NCI-H524 (cell line): ENCODE measurements around the gene SYT15B.
"Not testable (repeated sequence)": the region's sequence is repeated elsewhere in the genome, so short reads cannot be mapped to it uniquely, and the experiment has no call there.

Experiments
- DNase-seq, 2 experiments: peaks; one replicate each; lab custom pipeline; 2025; lab: John Stamatoyannopoulos, UW

The SYT15B gene

DNA sequence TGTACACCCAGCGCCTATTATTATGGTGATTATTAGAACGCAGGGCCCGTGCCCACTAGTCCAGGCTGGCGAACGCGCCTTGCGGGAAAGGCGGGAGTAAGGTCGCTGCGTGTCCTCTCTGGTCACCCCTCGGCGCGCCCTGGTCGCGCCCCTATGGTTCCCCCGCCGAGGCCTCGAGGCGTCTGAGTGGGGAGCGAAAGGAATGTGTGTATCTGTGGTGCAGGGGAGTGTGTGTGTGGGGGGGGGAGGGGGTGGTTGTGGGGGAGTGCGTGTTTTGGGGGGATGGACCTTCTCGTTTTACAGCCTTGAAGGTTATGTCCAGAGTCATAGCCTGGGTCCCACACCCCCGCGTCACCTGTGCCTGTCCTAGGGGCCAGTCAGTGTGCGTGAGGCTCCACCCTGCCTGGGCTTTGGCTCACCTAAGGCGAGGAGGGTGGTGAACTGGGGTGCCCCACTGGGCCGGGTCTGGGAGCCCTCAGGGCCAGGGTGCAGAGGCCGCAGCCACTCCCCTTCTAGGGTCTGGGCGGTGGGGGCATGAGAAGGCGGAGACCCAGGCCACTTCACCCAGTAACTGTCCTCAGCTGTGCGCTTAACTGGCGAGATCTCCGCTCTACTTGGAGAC, at the start of gene SYT15B:
TSS of gene SYT15B (minus strand) at position 39 of the 622 bp plus-strand sequence. CDS start 952 bp downstream, outside the sequence.
- not testable (repeated sequence) for DNase-seq

- not testable (repeated sequence) for DNase-seq
Measured at GRCh38 chr10:47779590-47779989, 16.2 kb upstream of the SYT15B start.

- peak in 1 of 2 experiments; percentile 4 for DNase-seq
Measured at GRCh38 chr10:47775361-47776231, 12.2 kb upstream of the SYT15B start.

- DNase-seq, result not testable (repeated sequence)
Measured at GRCh38 chr10:47770745-47771144, 7.4 kb upstream of the SYT15B start.

GRCh38 chr10:47768578-47769115, 5.3 kb upstream of the SYT15B start:
- DNase-seq, result not testable (repeated sequence)

DNA sequence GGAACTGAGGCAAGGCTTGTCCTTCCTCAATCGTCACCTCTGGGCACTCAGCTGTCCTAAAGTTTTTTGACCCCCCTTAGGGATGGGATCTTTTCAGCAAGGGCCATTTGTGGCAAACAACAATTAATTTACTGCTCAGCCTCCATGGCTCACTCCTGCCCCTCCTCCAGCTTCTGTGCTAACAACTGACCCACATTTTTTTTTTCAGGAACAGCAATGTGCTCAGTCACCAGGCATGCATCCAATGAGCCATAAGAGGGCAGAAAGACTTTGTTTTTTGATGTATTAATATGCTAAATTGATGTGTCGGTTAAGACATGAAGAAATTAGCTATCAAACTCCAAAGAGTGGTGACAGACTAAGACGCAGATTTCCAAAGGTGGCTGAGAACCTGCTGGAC, 4.7 kb upstream of the SYT15B start:
- DNase-seq, result not testable (repeated sequence)

DNA sequence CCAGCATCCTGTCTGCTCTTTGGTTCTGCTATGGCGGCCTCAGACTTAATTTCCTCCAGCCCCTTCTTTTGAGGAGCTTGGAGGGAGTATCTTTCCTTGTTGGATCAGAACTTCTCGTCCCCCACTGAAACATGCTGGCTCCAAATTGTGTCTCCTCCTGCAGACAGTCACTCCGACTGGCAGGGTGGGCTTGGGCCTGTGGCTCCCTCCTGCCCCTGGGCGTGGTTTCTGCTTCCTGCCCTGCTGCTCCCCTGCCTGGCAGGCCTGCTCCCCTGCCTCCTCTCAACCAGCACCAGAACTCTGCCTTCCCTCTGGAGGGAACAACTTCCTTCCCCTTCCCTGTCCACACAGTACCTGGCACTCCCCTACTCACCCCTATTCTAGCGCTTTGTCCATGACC, 3.8 kb upstream of the SYT15B start:
- not testable (repeated sequence) for DNase-seq

DNA sequence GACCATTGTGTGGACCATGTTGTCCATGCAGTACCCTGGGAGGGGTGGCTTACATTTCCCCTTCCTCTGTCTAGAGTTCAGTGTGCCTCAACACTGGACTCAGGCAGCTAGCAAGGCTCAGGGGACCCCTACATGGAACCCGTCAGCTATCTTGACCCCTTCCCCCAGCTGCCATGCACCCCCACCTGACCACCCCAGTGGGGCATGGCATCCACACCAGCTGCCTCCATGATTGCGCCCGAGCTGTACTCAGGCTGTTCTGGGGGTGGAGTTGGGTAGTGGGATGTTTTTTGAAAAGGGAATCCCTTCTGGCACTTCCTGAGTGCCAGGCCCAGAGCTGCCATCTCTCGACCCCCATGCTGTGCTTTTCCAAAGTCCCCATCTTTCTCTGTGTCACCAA, 1.8 kb upstream of the SYT15B start:
- DNase-seq, result not testable (repeated sequence)

DNA sequence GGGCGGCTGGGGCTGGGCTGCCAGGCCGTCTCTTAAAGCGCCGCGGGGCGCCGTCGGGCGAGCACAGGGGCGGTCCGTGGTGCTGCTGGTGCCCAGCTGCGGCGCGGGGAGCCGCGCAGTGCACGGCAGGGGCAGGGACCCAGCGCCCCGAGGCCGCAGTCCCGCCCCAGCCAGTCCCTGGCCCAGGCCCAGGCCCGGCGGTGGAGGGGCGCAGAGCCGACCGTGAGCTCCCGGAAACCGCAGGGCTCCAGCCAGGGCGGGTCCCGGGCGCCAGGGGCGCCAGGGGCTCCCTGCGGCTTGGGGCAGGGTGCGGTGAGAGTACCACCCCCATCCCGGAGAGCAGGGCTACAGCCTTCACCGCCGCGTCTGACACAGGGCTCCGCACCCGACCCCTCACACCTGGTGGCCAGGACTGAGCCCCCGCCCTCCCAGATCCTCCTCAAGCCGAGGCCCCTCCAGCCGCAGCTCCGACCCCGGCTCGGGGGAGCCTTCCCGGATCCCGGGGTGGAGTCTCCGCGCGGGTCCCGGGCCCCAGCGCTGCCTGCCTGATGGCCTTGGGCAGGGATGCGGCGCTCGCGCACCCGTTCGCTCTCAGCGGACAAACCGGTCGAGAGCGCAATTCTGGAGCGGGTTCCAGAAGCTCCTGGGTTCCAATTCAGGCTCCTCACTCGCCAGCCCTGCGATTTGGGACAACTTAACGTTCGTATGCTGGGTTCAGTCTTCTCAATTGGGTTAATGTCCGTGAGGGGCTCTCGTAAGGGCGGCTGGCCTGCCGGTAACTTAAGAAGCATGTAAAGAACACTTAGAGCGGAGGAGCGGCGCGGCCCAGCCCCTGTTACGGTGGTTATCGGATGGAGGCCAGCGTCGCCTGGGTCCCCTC, 478 bp downstream of the SYT15B start:
- not testable (repeated sequence) for DNase-seq

DNA sequence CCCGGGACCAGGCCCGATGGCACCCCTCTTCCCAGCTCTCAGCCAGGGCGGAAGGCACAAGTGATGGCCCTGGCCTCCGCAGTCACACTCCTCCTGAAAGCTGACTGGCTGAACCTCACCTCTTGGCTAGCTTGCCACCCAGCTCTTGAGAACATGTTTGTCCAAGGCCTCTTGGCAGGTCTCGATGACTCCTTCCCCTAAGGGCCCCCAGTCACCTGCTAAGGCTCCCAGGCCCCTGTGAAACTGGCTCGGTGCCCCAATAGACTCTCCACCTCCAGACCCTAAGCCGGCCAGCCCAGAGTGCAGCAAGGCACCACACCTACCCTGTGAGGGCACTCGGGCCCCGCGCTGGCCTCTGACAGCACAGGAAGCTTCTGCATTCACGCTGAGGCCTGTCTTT, 4.5 kb downstream of the SYT15B start:
- not testable (repeated sequence) for DNase-seq

GRCh38 chr10:47756169-47756568, 7.2 kb downstream of the SYT15B start:
- not testable (repeated sequence) for DNase-seq

DNA sequence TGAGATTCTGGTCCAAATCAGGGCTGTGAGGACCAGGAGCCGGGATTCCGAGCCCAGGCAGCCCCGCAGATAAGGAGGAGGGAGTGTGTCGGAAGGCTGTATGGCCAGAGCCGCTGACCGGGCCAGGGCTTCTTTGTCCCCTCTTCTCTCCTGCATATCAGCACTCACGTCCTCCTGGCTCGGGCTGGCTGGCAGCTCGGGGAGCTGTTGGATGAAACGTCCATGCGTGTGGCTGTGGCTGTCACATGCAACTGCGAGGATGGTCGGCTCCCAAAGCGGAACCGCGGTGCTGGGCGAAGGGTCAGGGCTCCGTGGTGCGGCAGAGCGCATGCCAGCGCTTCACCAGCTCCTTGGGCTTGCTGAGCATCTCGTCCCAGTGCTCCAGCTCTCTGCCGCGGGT, 9.5 kb downstream of the SYT15B start:
- not testable (repeated sequence) for DNase-seq

- DNase-seq, result not testable (repeated sequence)
Measured at GRCh38 chr10:47753176-47753575, 10.2 kb downstream of the SYT15B start.

DNA sequence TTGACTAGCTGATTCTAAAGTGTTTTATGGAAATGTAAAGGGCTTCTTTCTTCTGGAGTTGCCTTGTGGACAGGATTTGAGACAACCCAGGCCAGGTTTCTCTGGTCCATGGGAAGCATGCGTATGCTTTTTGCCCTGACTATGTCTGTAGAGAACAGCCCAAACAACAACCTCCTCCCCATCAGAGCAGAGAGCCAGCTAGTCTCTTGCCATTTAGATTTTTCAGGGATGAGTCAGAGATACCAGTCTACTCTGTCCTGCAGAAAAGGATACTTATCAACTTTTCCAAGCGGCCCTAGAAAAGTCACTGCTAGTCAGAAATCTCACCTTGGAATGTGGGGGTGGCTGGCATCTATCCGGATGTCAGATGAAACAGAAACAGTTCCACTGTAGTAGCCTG, 11.6 kb downstream of the SYT15B start:
- DNase-seq, result not testable (repeated sequence)

GRCh38 chr10:47750360-47750759, 13.0 kb downstream of the SYT15B start:
- not testable (repeated sequence) for DNase-seq

GRCh38 chr10:47746780-47747376, 16.5 kb downstream of the SYT15B start:
- not testable (repeated sequence) for DNase-seq

GRCh38 chr10:47744881-47745280, 18.5 kb downstream of the SYT15B start:
- DNase-seq, result not testable (repeated sequence)

DNA sequence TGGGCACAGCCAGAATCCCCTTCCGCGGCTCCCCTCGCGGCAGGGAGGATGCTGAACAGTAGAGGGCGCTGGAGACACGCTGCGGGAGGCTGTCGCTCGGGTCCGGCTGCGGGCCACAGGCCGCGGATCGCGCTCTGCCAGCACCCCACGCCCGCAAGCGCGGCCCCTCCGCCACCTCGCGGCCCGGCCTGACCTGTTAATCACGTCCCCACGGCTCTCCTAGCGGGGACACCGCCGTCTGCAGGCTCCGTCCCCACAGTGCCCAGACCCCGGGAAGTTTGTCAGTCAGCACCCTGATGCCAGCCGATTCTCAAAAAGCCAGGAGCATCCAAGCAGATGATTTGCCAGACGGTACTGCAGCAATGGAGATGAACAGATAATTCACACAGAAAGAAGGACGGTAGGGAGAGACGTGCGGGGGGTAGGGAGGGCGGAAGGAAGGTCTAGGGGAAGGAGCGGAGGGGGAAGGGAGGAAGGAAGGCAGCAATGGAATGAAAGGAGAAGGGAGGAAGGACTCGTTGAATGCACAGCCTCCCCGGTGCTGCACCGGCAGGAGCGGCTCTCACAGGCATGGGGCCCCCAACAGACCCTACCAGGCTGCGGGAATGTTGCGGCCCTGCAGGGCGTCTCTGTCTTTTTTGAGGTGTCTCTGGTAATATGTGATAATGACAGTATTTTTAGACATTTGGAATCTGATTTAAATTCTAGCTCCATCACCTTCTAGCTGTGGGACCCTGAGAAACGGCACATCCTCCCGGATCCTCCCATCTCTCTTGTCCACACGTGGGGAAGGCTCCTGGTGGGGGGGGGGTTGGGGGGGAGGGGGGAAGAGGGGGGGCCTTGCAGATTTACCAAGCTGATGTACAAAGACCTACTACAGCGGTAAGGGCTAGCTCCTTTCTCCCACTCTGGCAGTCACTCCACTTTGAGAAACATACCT, 19.5 kb downstream of the SYT15B start:
- DNase-seq, result not testable (repeated sequence)

GRCh38 chr10:47740868-47741267, 22.5 kb downstream of the SYT15B start:
- not testable (repeated sequence) for DNase-seq

DNA sequence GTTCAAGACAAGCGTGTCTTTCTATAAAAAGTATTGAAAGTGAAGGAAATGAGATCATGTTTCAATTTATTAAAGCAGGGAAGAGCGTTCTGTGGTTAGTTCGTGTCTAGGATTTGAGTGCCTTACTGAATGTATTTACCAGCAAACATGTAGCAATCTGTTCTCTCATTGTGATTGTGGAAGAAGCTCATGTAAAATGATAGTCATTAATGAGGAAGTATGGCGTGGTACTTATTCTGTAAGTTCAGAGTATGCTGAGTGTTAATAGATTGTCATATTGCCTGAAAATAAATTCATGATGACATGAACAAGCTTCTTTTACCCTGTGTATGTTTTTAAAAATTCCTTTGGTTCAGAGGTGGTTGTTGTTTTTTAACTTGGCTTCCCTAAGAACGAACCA, 32.5 kb downstream of the SYT15B start:
- not testable (repeated sequence) for DNase-seq
